Tibial nerve (tissue), 3 donors: ENCODE results near the gene TTLL8.

Source experiments
- CTCF ChIP-seq, 5 experiments: fragments of 200-600 bp in 3 of 5; fragments of 450-650 bp in 2 of 5; sonication (generic) in 3 of 5; IDR thresholded peaks; one replicate each; pipeline ENCODE4 v1.5.1; 2016 to 2019; ENCODE audit warnings: antibody characterized with exemption in 5 of 5, mild to moderate bottlenecking in 3 of 5, moderate library complexity in 2 of 5
- POLR2A ChIP-seq, 2 donors: fragments of 450-650 bp; IDR thresholded peaks; one replicate each; pipeline ENCODE4 v1.6.1; 2017; ENCODE audit warnings: antibody characterized with exemption in 2 of 2, mild to moderate bottlenecking in 2 of 2, moderate library complexity in 2 of 2

- TF ChIP-seq CTCF (IDR thresholded peaks at IDR 0.05) (no peak), POLR2A (IDR thresholded peaks at IDR 0.05) (no peak)
Measured at GRCh38 chr22:50061824-50062355, 3.8 kb upstream of the TTLL8 start.
